Left forelimb (tissue), 1 donor: ENCODE measurements around the gene COBL.

Experiments
- DNase-seq: peaks from one replicate; pipeline ENCODE4 v3.0.0-alpha.2; 2018; ENCODE audit warnings: low spot score

The COBL gene

DNA sequence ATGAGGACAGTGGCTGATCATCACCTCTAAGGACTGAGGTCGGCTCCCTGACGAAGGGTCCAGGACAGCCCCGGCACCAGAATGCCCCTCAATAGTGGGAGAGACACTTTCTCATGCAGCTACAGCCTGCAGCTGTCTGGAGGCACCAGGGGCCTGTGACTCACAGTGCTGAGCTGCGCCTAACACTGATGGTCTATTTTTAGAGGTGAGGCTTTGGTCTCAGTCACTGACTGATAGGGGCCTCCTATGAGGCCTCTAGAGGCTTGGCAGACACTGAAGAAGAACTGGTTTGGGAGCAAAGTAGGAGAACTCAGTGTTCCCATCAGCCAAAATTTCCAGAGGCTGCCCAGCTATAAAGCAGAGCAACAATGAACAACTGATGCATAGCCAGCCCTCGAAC, 130.1 kb downstream of the COBL start:
- no peak for DNase-seq

GRCh38 chr7:51182636-51183166, 133.9 kb downstream of the COBL start:
- no peak for DNase-seq

- DNase-seq = no peak
Measured at GRCh38 chr7:51180092-51180491, 136.5 kb downstream of the COBL start.

DNA sequence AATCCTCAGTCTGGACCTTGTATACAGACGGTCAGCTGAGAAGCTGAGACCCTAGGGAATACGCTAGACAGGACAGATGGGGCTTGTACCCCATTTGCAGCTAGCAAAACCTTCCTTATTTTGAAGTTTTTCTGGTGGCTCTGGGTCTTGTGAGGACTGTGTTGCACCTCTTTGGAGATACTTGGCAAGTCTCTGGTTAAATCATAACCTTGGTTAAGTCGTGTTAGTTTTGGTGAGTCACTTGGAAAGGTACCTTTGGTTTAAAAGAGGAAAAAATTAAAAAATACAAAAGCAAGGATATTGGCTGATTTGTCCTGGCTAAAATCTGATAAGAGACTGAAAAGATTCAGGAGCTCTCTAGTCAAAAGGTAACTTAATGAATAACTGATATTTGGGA, 140.6 kb downstream of the COBL start:
- DNase-seq = no peak

DNA sequence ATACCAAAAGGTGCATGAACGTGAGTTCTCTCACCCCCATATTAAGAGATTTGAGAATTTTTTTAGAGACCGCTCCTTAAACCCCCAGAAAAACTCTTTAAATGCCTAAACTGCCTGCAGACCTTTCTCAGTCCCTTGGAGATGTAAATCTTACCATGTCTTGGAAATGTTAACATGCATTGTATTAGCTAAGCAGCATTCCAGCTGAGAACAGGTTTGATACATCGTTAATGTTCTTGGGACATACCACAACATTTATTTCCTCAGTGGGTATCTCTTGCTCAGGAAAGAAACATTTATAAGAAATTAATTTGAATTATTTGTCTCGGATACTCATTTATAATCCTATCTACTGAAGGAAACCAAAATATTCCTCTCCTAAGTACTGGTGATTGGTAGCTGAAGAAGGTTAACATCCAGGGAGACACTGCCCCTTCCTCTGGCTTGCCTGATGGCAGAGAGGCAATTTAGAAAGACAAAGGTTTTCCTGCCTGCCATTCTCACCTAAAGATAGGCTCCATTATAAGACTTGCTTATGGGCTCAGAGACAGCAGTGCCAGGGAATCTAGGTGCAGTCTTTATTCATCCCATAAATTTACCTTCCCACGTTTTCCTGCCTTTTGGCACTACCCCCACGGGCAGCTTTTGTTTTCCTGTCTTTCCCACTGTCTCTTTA, 141.2 kb downstream of the COBL start:
- no peak for DNase-seq

DNA sequence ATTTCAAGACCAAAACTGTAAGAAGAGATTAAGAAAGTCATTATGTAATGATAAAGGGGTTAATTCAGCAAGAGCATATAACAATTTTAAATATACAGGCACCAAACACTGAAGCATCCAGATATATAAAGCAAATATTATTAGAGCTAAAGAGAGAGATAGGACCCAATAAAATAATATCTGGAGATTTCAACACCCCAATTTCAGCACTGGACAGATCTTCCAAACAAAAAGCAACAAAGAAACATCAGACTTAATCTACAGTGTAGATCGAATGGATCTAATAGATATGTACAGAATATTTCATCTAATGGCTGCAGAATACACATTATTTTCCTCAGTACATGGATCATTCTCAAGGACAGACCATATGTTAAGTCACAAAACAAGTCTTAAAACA, 151.3 kb downstream of the COBL start:
- DNase-seq = no peak

DNA sequence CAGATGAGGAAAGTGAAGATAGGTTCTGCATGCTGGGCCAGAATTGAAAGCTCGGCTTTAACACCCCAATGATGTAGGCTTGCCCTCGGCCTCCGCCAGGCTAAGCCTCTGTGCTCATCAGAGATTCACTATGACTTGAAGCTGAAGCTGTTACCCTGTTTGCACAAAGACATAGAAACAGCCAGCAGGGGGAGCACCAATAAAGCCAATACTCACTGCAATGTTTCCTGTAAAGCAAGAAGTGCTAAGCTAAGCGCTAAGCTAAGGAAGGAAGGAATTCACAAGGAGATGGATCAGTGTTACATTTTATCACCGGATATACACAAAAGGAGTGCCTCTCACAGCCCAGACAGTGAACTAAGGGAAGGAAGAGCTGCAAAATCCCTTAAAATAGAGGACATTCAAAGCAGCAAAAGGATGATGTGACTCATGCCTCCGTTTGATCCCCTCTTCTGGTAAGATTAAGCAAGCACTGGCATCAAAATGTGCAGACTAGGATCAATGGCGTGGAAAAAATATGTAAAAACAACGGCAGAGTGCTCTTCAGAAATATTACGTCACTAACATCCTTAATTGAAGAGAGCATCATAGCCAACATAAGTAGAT, 153.8 kb downstream of the COBL start:
- peak; percentile 78 for DNase-seq

- no peak for DNase-seq
Measured at GRCh38 chr7:51161937-51162336, 154.7 kb downstream of the COBL start.

- DNase-seq = peak; percentile 82
Measured at GRCh38 chr7:51160990-51161615, 155.5 kb downstream of the COBL start.

DNA sequence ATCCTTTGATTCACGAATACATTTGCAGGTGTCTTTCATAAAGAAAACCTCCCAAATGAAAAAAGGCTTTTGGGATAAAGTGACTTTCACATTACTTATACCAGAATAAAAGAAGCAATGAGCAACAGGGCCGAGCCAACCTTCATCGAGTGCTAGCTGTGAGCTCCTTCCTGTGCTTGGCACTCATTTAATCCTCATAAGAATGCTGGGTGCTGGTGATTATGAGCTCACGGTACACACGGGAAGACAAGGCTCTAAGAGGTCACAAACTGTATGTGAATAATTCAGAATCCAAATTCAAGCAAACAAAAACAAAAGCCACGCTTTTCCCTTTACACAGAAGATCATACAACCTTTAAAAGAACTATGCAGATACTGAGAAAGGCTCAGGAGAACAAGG, 156.2 kb downstream of the COBL start:
- DNase-seq = no peak

- no peak for DNase-seq
Measured at GRCh38 chr7:51158742-51159445, 157.7 kb downstream of the COBL start.

- no peak for DNase-seq
Measured at GRCh38 chr7:51158211-51158610, 158.4 kb downstream of the COBL start.

- no peak for DNase-seq
Measured at GRCh38 chr7:51154201-51154600, 162.4 kb downstream of the COBL start.

- no peak for DNase-seq
Measured at GRCh38 chr7:51152706-51153200, 163.9 kb downstream of the COBL start.

- no peak for DNase-seq
Measured at GRCh38 chr7:51151455-51151854, 165.2 kb downstream of the COBL start.

GRCh38 chr7:51150193-51150592, 166.4 kb downstream of the COBL start:
- no peak for DNase-seq

GRCh38 chr7:51148216-51148615, 168.4 kb downstream of the COBL start:
- DNase-seq = no peak

DNA sequence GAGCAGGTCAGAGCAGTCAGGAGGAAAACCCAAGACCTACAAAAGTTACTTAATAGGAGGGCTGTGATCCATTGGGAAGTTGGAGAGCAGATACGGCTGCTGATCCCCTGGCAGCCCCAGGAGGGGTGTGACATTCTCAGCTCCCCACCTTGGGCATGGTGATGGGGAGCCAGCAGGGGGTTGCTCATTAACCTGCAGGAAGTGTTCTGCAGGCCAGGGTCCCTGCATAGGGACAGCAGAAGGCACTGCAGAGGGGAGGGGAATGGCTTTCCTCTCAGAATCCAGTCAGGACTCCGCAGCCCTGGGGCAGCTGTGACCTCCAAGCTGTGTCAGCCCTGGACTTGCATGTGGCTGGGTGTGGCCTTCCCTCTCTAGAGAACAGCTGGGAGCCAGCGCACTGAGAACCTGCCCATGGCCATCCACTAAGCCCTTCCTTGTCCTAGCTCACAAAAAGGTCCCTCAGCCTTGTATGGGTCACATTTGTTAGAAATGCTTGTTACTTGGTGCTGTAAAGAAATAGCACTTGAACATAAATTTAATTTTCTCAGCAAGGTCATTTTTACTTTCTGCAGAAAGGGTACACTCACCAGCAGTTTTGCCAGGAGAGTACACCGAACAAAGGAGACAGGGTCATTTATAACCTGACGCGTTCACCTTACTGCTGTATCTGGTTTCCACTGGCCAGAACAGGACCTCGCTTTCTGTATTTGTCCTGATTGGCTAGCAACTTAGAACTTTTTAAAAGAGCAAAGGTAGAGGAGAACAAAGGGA, 169.6 kb downstream of the COBL start:
- DNase-seq = no peak

DNA sequence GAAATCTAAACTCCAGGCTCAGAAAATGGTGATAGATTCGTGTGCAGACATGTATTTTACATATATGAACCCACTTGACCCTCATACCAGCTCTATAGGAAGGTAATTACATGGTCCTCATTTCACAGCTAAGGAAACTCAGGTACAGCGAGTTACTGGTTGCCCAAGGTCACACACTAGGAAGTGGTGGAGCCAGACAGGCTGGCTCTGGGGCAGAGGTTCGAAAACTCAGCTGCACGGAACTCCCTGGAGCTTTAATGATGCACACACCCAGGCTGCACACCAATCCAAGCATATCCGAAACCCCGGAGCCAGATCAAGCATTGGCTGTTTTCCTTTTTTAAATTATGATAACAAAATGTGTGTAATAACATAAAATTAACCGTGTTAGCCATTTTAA, 172.4 kb downstream of the COBL start:
- no peak for DNase-seq

DNA sequence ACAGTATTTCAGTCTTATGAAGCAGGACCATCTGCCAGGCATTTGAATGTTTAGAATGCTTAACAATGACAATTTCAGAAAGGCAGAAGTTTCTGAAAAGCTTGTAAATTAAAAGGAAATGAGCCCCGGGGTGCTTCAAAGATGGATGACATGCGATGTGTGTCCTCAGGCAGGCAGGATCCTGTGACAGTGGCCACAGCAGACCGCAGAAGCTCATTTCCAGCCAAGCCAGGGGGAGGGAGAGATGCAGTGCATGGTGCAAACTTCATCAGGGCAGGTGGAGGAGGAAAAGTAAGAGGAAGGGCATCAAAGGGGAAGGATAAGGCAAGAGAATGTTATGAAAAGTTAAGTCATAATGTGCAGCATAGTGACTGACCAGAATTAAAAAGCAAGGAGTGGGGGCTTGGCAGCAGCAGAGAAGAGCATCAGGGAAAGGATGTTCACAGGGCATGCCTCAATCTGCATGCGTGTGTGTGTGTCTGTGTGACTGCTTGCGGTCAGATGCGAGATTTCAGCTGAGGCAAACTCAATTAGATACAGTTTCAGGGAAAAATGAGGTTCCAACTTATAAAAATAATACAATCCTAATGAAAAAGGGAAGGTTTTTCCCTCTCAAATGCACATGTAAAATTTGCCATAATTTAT, 173.7 kb downstream of the COBL start:
- DNase-seq = no peak

DNA sequence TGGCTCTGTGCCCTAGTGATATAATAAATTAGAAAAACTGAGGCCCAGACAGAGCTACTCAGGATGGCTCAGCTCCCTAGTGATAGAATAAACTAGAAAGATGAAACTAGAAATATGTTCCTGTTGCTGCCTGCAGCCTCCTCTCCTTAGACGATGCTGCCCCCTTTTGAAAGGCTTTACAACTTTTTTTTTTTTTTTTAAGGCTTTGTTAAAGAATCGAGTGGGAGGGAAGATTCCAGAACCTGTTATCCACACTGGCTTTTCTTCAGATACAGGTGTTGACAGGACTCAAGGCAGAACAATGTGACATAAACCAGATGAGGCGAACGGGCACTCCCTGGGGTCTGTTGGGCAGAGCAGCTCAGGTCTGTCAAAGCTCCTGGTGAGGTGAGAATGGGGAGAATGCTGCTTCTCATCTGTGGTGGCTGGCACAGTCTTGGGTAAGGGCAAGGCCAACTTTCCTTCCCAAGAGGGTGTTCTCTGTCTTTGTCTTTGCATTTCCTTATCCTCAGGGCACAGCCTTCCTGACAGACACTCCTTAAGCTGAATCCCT, 175.1 kb downstream of the COBL start:
- no peak for DNase-seq
